Ishikawa (cell line): ENCODE results near the gene PTP4A2.

Source experiments
- CEBPB ChIP-seq: IDR thresholded peaks from 2 replicates; pipeline ENCODE4 v1.6.1; 2012
- CREB1 ChIP-seq: IDR thresholded peaks from 2 replicates; pipeline ENCODE4 v1.6.1; 2012; ENCODE audit warnings: low read depth
- EGR1 ChIP-seq: IDR thresholded peaks from 2 replicates; pipeline ENCODE4 v1.6.1; 2012
- EP300 ChIP-seq: IDR thresholded peaks from 2 replicates; pipeline ENCODE4 v1.6.1; 2012; ENCODE audit warnings: borderline replicate concordance
- FOXM1 ChIP-seq: IDR thresholded peaks from 2 replicates; pipeline ENCODE4 v1.6.1; 2012; ENCODE audit warnings: low read depth, borderline replicate concordance
- NFIC ChIP-seq: IDR thresholded peaks from 2 replicates; pipeline ENCODE4 v1.6.1; 2012
- RAD21 ChIP-seq: IDR thresholded peaks from 2 replicates; pipeline ENCODE4 v1.6.1; 2012; ENCODE audit warnings: low read depth
- TAF1 ChIP-seq: IDR thresholded peaks from 2 replicates; pipeline ENCODE4 v1.6.1; 2012; ENCODE audit warnings: low read depth, mild to moderate bottlenecking
- TCF12 ChIP-seq: IDR thresholded peaks from 2 replicates; pipeline ENCODE4 v1.6.1; 2012; ENCODE audit warnings: low read depth
- TEAD4 ChIP-seq: IDR thresholded peaks from 2 replicates; pipeline ENCODE4 v1.6.1; 2012
- YY1 ChIP-seq: IDR thresholded peaks from 2 replicates; pipeline ENCODE4 v1.6.1; 2012; ENCODE audit warnings: low read depth
- ZBTB7A ChIP-seq: IDR thresholded peaks from 2 replicates; pipeline ENCODE4 v1.6.1; 2012; ENCODE audit warnings: low read depth
- TF ChIP-seq, protein P1 (sequence below): IDR thresholded peaks from 2 replicates; pipeline ENCODE4 v1.6.1; 2012
- TF ChIP-seq, protein P2 (sequence below): IDR thresholded peaks from 2 replicates; pipeline ENCODE4 v1.6.1; 2012; ENCODE audit warnings: low read depth, mild to moderate bottlenecking
- TF ChIP-seq, protein P3 (sequence below): IDR thresholded peaks from 2 replicates; pipeline ENCODE4 v1.6.1; 2012

The PTP4A2 gene

DNA sequence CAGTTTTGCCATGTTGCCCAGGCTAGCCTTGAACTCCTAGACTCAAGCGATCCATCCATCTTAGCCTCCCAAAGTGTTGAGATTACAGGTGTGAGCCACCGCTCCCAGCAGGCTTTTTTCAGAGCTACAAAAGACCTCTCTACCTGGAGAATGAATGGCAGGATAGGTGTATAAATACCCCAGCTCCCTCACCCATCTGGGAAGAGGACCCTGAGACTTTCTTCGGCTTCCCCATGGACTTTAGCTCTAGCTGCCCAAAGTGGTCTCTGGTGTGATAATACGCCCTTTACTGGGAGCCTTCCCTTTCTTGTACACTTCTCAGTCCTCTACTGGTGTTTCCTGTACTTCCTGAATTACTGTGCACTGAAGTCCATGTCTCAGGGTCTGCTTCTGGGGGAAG lies 60.6 kb downstream of the PTP4A2 start:
- TF ChIP-seq CREB1 (no peak), ZBTB7A (no peak), TAF1 (no peak), EP300 (no peak)
- TF ChIP-seq, protein P1, sequence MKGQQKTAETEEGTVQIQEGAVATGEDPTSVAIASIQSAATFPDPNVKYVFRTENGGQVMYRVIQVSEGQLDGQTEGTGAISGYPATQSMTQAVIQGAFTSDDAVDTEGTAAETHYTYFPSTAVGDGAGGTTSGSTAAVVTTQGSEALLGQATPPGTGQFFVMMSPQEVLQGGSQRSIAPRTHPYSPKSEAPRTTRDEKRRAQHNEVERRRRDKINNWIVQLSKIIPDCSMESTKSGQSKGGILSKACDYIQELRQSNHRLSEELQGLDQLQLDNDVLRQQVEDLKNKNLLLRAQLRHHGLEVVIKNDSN = no peak

GRCh38 chr1:31875636-31876236 lies 62.4 kb downstream of the PTP4A2 start:
- TF ChIP-seq, protein P1 = no peak
- TF ChIP-seq YY1 (no peak), FOXM1 (no peak), TEAD4 (no peak), ZBTB7A (no peak), EP300 (no peak), NFIC (no peak), TCF12 (no peak)
- TF ChIP-seq, protein P2, sequence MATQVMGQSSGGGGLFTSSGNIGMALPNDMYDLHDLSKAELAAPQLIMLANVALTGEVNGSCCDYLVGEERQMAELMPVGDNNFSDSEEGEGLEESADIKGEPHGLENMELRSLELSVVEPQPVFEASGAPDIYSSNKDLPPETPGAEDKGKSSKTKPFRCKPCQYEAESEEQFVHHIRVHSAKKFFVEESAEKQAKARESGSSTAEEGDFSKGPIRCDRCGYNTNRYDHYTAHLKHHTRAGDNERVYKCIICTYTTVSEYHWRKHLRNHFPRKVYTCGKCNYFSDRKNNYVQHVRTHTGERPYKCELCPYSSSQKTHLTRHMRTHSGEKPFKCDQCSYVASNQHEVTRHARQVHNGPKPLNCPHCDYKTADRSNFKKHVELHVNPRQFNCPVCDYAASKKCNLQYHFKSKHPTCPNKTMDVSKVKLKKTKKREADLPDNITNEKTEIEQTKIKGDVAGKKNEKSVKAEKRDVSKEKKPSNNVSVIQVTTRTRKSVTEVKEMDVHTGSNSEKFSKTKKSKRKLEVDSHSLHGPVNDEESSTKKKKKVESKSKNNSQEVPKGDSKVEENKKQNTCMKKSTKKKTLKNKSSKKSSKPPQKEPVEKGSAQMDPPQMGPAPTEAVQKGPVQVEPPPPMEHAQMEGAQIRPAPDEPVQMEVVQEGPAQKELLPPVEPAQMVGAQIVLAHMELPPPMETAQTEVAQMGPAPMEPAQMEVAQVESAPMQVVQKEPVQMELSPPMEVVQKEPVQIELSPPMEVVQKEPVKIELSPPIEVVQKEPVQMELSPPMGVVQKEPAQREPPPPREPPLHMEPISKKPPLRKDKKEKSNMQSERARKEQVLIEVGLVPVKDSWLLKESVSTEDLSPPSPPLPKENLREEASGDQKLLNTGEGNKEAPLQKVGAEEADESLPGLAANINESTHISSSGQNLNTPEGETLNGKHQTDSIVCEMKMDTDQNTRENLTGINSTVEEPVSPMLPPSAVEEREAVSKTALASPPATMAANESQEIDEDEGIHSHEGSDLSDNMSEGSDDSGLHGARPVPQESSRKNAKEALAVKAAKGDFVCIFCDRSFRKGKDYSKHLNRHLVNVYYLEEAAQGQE = no peak
- TF ChIP-seq, protein P3, sequence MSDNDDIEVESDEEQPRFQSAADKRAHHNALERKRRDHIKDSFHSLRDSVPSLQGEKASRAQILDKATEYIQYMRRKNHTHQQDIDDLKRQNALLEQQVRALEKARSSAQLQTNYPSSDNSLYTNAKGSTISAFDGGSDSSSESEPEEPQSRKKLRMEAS = no peak

- TF ChIP-seq, protein P3 = no peak
- TF ChIP-seq CEBPB = no peak
- no peak for TF ChIP-seq TCF12
- TF ChIP-seq, protein P2 = no peak
- TF ChIP-seq, protein P1 = no peak
- no peak for TF ChIP-seq EP300
These were observed 63.2 kb downstream of the PTP4A2 start for GRCh38 chr1:31874942-31875341.

DNA sequence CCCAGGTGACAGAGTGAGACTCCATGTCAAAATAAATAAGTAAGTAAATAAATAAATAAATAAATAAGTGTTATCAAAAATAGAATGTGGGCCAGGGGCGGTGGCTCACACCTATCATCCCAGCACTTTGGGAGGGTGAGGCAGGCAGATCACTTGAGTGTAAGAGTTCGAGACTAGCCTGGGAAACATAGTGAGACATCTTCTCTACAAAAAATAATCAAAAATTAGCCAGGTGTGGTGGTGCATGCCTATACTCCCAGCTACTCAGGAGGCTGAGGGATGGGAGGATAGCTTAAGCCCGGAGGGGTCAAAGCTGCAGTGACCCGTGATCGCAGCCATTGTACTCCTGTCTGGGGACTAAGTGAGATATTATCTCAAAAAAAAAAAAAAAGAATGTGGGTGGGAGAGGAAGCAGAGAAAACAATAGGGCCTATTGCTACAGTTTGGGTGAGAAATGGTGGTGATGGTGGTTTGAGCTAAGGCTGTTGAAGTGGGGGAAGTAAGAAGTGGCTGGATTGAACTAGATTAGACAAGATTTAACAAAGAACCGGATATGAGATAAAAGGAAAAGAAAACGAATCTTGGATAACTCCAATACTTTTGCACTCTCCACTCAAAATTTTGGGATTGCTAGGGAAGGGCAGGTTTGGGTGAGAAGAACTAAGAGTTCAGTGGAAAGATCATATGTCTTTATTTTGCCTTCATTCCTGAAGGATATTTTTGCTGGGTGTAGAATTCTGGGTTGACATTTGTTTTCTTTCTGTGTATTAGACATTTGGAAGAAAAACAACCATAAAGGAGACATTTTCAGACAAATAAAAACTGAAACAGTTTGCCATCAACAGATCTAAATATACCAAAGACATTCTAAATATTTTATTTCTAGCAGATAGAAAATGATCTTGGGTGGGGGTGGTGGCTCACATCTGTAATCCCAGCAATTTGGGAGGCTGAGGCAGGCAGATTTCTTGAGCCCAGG lies 65.2 kb downstream of the PTP4A2 start:
- TF ChIP-seq EGR1 (no peak), NFIC (no peak), EP300 (no peak), CREB1 (no peak), ZBTB7A (no peak), RAD21 (no peak), TEAD4 (no peak), TCF12 (no peak), CEBPB (no peak), YY1 (no peak), FOXM1 (no peak), TAF1 (no peak)
- TF ChIP-seq, protein P2 = no peak
- TF ChIP-seq, protein P3 = no peak
- TF ChIP-seq, protein P1 = no peak
